Measurements from ENCODE around the gene ZC3H18.
A peak's percentile ranks its signal among the peaks of the same experiment; 100 is the strongest.

GRCh38 chr16:88560714-88561484 is 9.3 kb upstream of the ZC3H18 start:
- TF ChIP-seq CSDC2 (CRISPR knock-in tag; IDR thresholded peaks at IDR 0.05): 0 out of 2 replicates have a peak, but pooled peaks have one; percentile 68
- TF ChIP-seq, protein P1, sequence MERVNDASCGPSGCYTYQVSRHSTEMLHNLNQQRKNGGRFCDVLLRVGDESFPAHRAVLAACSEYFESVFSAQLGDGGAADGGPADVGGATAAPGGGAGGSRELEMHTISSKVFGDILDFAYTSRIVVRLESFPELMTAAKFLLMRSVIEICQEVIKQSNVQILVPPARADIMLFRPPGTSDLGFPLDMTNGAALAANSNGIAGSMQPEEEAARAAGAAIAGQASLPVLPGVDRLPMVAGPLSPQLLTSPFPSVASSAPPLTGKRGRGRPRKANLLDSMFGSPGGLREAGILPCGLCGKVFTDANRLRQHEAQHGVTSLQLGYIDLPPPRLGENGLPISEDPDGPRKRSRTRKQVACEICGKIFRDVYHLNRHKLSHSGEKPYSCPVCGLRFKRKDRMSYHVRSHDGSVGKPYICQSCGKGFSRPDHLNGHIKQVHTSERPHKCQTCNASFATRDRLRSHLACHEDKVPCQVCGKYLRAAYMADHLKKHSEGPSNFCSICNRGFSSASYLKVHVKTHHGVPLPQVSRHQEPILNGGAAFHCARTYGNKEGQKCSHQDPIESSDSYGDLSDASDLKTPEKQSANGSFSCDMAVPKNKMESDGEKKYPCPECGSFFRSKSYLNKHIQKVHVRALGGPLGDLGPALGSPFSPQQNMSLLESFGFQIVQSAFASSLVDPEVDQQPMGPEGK (CRISPR knock-in tag; IDR thresholded peaks at IDR 0.05; ENCODE audit: borderline replicate concordance): no peak
- no peak for TF ChIP-seq PPARA (CRISPR knock-in tag; IDR thresholded peaks at IDR 0.05; ENCODE audit: borderline replicate concordance)
- no peak for TF ChIP-seq TSHZ2 (CRISPR knock-in tag; IDR thresholded peaks at IDR 0.05)
- no peak for TF ChIP-seq ZC3H10 (CRISPR knock-in tag; IDR thresholded peaks at IDR 0.05)
- TF ChIP-seq TCF4 (CRISPR knock-in tag; IDR thresholded peaks at IDR 0.05; ENCODE audit: borderline replicate concordance): no peak

Measured in SK-N-SH treated with all-trans-retinoic acid at 6 μM for 48 hours (cell line).